Panc1 (cell line): ENCODE data around the gene FAM228B. TPM values are rescaled to one million over a fixed set of nuclear protein-coding genes. Genes with fewer than 3 reads are reported as not detected.

Experiments
- ATAC-seq: fragments of 200-7000 bp; cut with Tn5 transposase; 2 replicates; pipeline ENCODE4 v1.9.1; 2020; ENCODE audit warnings: mild to moderate bottlenecking, moderate library complexity
- BruUV-seq: library from RNA; stranded (reverse); fragments of 400-500 nt; replicated peaks from 2 replicates; lab custom pipeline; 2021; lab: Mats Ljungman, UMichigan
- CTCF ChIA-PET: fragments of 300-600 bp; sonication (Branson Sonifier 250); formaldehyde crosslinking; loops from one replicate; lab custom pipeline; 2022; ENCODE audit warnings: antibody characterized with exemption; lab: Charles Lee
- POLR2A ChIA-PET: fragments of 300-600 bp; sonication (Branson Sonifier 250); formaldehyde crosslinking; loops from one replicate; lab custom pipeline; 2022; ENCODE audit warnings: antibody characterized with exemption; lab: Charles Lee
- DNase-seq: peaks from one replicate; pipeline ENCODE4 v3.0.0-alpha.2; 2010; ENCODE audit warnings: low read depth, low spot score
- H3K27ac ChIP-seq: 2 replicates; pipeline ENCODE4 v1.5.1; 2011; ENCODE audit warnings: mild to moderate bottlenecking, low read length, inconsistent platforms
- H3K27me3 ChIP-seq: fragments of 200-500 bp; sonication (Bioruptor generic); 2 replicates; pipeline ENCODE4 v1.6.0; 2014; ENCODE audit warnings: low read length, inconsistent platforms; ENCODE audit not compliant: control insufficient read depth, insufficient read depth
- H3K36me3 ChIP-seq: fragments of 200-500 bp; sonication (Bioruptor generic); 2 replicates; pipeline ENCODE4 v1.5.1; 2014; ENCODE audit warnings: inconsistent platforms, mild to moderate bottlenecking, low read length, moderate library complexity; ENCODE audit not compliant: control insufficient read depth, insufficient read depth
- H3K4me1 ChIP-seq: 2 replicates; pipeline ENCODE4 v1.5.1; 2011; ENCODE audit warnings: inconsistent platforms, mild to moderate bottlenecking, low read length, moderate library complexity; ENCODE audit not compliant: control insufficient read depth, insufficient read depth
- H3K4me3 ChIP-seq, 2 experiments: 2 replicates each; pipeline ENCODE4 v1.5.1; 2011 to 2012; ENCODE audit warnings: low read depth in 2 of 2, low read length in 2 of 2, mild to moderate bottlenecking in 2 of 2, inconsistent platforms in 1 of 2, moderate library complexity in 1 of 2
- H3K9me3 ChIP-seq: fragments of 200-500 bp; sonication (Bioruptor generic); 2 replicates; pipeline ENCODE4 v1.5.1; 2014; ENCODE audit warnings: low read depth, mild to moderate bottlenecking, inconsistent platforms, low read length, moderate library complexity; ENCODE audit not compliant: control insufficient read depth, insufficient read depth
- CTCF ChIP-seq: fragments of 450-650 bp; IDR thresholded peaks from 2 replicates; pipeline ENCODE4 v1.5.1; 2017; ENCODE audit warnings: mild to moderate bottlenecking
- POLR2AphosphoS5 ChIP-seq: IDR thresholded peaks from 2 replicates; pipeline ENCODE4 v1.6.1; 2012; ENCODE audit warnings: mild to moderate bottlenecking, low read depth, low read length, moderate library complexity
- REST ChIP-seq, 2 experiments: IDR thresholded peaks; 2 replicates each; pipeline ENCODE4 v1.6.1; 2011 to 2012; ENCODE audit warnings: low read depth in 2 of 2, control low read depth in 1 of 2, low read length in 1 of 2, mild to moderate bottlenecking in 1 of 2, moderate library complexity in 1 of 2; ENCODE audit not compliant: insufficient read depth in 1 of 2
- SIN3A ChIP-seq: IDR thresholded peaks from 2 replicates; pipeline ENCODE4 v1.6.1; 2012; ENCODE audit warnings: low read depth, mild to moderate bottlenecking, low read length, moderate library complexity, borderline replicate concordance; ENCODE audit not compliant: insufficient read depth
- TCF7L2 ChIP-seq: IDR thresholded peaks from 2 replicates; pipeline ENCODE4 v1.6.1; 2011; ENCODE audit warnings: mild to moderate bottlenecking, low read depth, low read length, inconsistent platforms
- in situ Hi-C: cut with HindIII; loops from 2 replicates; pipeline ENCODE4 v1.10.0; 2016; ENCODE audit warnings: low sequenced_read_pairs, low pct_unique_long_range_greater_than_20kb
- intact Hi-C: fragments of 100-400 bp; cut with micrococcal nuclease; formaldehyde crosslinking; loops from one replicate; pipeline ENCODE4 v1.10.0; 2022; ENCODE audit not compliant: unreplicated experiment
- total RNA-seq: library from RNA; stranded (reverse); gene quantifications from one replicate; pipeline ENCODE4 v1.2.1, GENCODE V29; 2021; ENCODE audit not compliant: unreplicated experiment

FAM228B gene
- total RNA-seq, 1 experiment from 2014 or later: 23.0 TPM

GRCh38 chr2:24209389-24210105, 86.3 kb downstream of the FAM228B start:
- intact Hi-C loops: no loop called here
- DNase-seq (no peak), ATAC-seq (no peak)
- POLR2A ChIA-PET: interaction anchor here (0.6 kb wide), 1 partner anchor 54 kb away, joined by 5 read pairs; no protein-coding TSS in a partner anchor
- H3K36me3 ChIP-seq: peaks cover 2% of the 10 kb centered on the region; the same call in 1 of the 2 replicates
- no TSS peak for BruUV-seq
- H3K27ac ChIP-seq: no peak overlapping the region
- CTCF ChIA-PET: interaction anchor here (0.6 kb wide), 1 partner anchor 26 kb away, joined by 8 read pairs; no protein-coding TSS in a partner anchor
- H3K27me3 ChIP-seq: no peaks in the 10 kb centered on the region
- in situ Hi-C loops: no loop called here
- no peak for TF ChIP-seq TCF7L2
- no peaks in the 10 kb centered on the region for H3K9me3 ChIP-seq
- H3K4me1 ChIP-seq: no peaks in the 10 kb centered on the region
- no peak overlapping the region for H3K4me3 ChIP-seq

GRCh38 chr2:24210106-24210455, 86.8 kb downstream of the FAM228B start:
- in situ Hi-C loops (no loop called here), intact Hi-C loops (no loop called here)
- ChIA-PET CTCF (interaction anchor here (0.6 kb wide), 1 partner anchor 27 kb away, joined by 8 read pairs; no protein-coding TSS in a partner anchor), POLR2A (interaction anchor here (0.6 kb wide), 1 partner anchor 54 kb away, joined by 5 read pairs; no protein-coding TSS in a partner anchor)
- DNase-seq: no peak
- Histone ChIP-seq H3K36me3 (peaks cover 2% of the 10 kb centered on the region; the same call in 1 of the 2 replicates), H3K4me1 (no peaks in the 10 kb centered on the region), H3K9me3 (no peaks in the 10 kb centered on the region), H3K4me3 (no peak overlapping the region), H3K27ac (no peak overlapping the region), H3K27me3 (no peaks in the 10 kb centered on the region)
- TF ChIP-seq CTCF (no peak), TCF7L2 (no peak), SIN3A (no peak), POLR2AphosphoS5 (no peak), REST (IDR thresholded peaks at IDR 0.05; ENCODE audit: insufficient read depth in 1 of 2, low read depth in 2 of 2, low read length in 1 of 2) (no peak)
- no peak for ATAC-seq
- no TSS peak for BruUV-seq

- no peak for ATAC-seq
- no peak overlapping the region for H3K4me3 ChIP-seq
- no peaks in the 10 kb centered on the region for H3K27me3 ChIP-seq
- TF ChIP-seq SIN3A: no peak
- no peak for TF ChIP-seq TCF7L2
- TF ChIP-seq CTCF: no peak
- TF ChIP-seq REST (IDR thresholded peaks at IDR 0.05; ENCODE audit: insufficient read depth in 1 of 2, low read depth in 2 of 2, low read length in 1 of 2): no peak
- TF ChIP-seq POLR2AphosphoS5: no peak
- POLR2A ChIA-PET: no interaction called here
- no peaks in the 10 kb centered on the region for H3K9me3 ChIP-seq
- H3K36me3 ChIP-seq: peaks cover 2% of the 10 kb centered on the region; the same call in 1 of the 2 replicates
- intact Hi-C loops: no loop called here
- no peak overlapping the region for H3K27ac ChIP-seq
- in situ Hi-C loops: no loop called here
- no TSS peak for BruUV-seq
- CTCF ChIA-PET: no interaction called here
- DNase-seq: no peak
- no peaks in the 10 kb centered on the region for H3K4me1 ChIP-seq
Measured at GRCh38 chr2:24210723-24211122, 87.5 kb downstream of the FAM228B start.
